A549 (cell line): ENCODE measurements around the gene TFF1.

Experiments
- CTCF ChIP-seq: fragments of >200 bp; sonication (Bioruptor Twin); formaldehyde crosslinking; IDR thresholded peaks from 3 replicates; pipeline ENCODE4 v1.5.1; 2016
- EP300 ChIP-seq, 2 experiments: fragments of >200 bp; sonication (Bioruptor Twin); formaldehyde crosslinking; IDR thresholded peaks; 2 replicates in 1 of 2; 3 replicates in 1 of 2; pipeline ENCODE4 v1.6.1; 2016 to 2017
- JUNB ChIP-seq: fragments of >200 bp; sonication (Bioruptor Twin); formaldehyde crosslinking; IDR thresholded peaks from 2 replicates; pipeline ENCODE4 v1.6.1; 2016
- POLR2A ChIP-seq: IDR thresholded peaks from 2 replicates; pipeline ENCODE4 v1.6.1; 2012; ENCODE audit warnings: mild to moderate bottlenecking, low read length
- POLR2AphosphoS2 ChIP-seq: conservative IDR thresholded peaks from 2 replicates; pipeline ENCODE4 v1.6.1; 2012; ENCODE audit warnings: low read length, improper control_type of control experiment, inconsistent platforms
- SMC3 ChIP-seq: fragments of >200 bp; sonication (Bioruptor Twin); formaldehyde crosslinking; IDR thresholded peaks from 3 replicates; pipeline ENCODE4 v1.6.1; 2018; ENCODE audit warnings: inconsistent platforms
- SREBF2 ChIP-seq: fragments of 450-650 bp; IDR thresholded peaks from 2 replicates; pipeline ENCODE4 v1.6.1; 2014; ENCODE audit warnings: mild to moderate bottlenecking, moderate library complexity
- ZFP36 ChIP-seq: fragments of 450-650 bp; IDR thresholded peaks from 2 replicates; pipeline ENCODE4 v1.6.1; 2014; ENCODE audit warnings: borderline replicate concordance; ENCODE audit not compliant: partially characterized antibody

GRCh38 chr21:42403611-42404231 is 37.4 kb upstream of the TFF1 start, which contains the start of gene UBASH3A:
- TF ChIP-seq JUNB, result no peak
- no peak for TF ChIP-seq SREBF2
- no peak for TF ChIP-seq CTCF
- no peak for TF ChIP-seq SMC3
- no peak for TF ChIP-seq ZFP36
- no peak for TF ChIP-seq POLR2A
- no peak for TF ChIP-seq POLR2AphosphoS2
- TF ChIP-seq EP300 (IDR thresholded peaks at IDR 0.05), result no peak
